ENCODE measurements around the gene PAIP2B.
"Not testable (repeated sequence)": the region's sequence is repeated elsewhere in the genome, so short reads cannot be mapped to it uniquely, and the experiment has no call there.

PAIP2B gene

DNA sequence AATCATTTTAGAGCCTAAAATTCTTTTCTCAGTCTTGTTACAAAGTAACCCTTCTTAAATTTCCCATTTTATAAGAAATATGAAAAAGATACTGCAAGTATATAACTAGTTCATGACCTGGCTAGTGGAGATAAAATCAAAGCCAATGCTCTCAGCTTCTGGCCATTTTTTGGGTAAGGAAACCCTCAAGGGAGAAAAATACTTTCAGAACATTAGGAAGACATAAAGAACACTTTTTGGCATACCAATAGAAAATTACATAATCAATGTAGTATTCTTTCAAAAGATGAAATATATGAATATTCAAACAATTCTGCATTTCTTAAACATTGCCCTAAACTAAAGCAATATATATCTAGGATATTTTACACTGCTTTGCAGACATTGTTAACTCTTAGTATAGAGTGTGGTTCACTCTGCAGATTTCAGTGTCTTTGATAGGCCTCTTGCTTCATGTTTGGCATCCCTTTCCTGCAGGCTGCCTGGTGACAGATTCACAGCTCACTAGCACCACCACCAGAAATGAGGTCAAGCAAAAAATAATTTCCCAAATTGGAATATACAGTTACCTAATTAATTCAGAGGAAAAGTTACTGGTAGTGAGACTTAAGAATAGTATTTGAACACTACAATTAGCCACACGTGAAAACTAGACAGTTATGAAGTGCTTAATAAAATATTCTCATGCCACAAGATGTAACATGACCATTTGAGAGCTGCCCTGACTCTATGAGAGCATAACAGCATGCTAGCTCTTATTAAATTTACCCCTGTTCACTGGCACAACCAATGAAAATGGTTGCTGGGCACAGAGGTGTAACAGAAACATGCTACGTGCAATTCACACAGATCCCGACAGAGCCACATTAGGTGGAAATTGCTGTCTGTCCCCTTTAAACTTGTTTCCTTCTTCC, 36.0 kb downstream of the PAIP2B start:
- Histone ChIP-seq H3K27ac (replicated peaks) (no peak overlapping the region), H3K27me3 (ENCODE audit: insufficient read depth, poor library complexity, severe bottlenecking) (peaks cover 9% of the 10 kb centered on the region), H3K4me3 (replicated peaks; ENCODE audit: insufficient read depth, low read length) (no peak overlapping the region)
- peak; percentile 5 to 12 for DNase-seq (ENCODE audit: low read depth in 1 of 2, low spot score in 1 of 2)
- no peak for TF ChIP-seq GABPA (IDR thresholded peaks at IDR 0.05; ENCODE audit: low read depth)
- TF ChIP-seq, protein P1, sequence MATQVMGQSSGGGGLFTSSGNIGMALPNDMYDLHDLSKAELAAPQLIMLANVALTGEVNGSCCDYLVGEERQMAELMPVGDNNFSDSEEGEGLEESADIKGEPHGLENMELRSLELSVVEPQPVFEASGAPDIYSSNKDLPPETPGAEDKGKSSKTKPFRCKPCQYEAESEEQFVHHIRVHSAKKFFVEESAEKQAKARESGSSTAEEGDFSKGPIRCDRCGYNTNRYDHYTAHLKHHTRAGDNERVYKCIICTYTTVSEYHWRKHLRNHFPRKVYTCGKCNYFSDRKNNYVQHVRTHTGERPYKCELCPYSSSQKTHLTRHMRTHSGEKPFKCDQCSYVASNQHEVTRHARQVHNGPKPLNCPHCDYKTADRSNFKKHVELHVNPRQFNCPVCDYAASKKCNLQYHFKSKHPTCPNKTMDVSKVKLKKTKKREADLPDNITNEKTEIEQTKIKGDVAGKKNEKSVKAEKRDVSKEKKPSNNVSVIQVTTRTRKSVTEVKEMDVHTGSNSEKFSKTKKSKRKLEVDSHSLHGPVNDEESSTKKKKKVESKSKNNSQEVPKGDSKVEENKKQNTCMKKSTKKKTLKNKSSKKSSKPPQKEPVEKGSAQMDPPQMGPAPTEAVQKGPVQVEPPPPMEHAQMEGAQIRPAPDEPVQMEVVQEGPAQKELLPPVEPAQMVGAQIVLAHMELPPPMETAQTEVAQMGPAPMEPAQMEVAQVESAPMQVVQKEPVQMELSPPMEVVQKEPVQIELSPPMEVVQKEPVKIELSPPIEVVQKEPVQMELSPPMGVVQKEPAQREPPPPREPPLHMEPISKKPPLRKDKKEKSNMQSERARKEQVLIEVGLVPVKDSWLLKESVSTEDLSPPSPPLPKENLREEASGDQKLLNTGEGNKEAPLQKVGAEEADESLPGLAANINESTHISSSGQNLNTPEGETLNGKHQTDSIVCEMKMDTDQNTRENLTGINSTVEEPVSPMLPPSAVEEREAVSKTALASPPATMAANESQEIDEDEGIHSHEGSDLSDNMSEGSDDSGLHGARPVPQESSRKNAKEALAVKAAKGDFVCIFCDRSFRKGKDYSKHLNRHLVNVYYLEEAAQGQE (IDR thresholded peaks at IDR 0.05; ENCODE audit: insufficient replicate concordance, low read depth): no peak
- TF ChIP-seq, protein P2, sequence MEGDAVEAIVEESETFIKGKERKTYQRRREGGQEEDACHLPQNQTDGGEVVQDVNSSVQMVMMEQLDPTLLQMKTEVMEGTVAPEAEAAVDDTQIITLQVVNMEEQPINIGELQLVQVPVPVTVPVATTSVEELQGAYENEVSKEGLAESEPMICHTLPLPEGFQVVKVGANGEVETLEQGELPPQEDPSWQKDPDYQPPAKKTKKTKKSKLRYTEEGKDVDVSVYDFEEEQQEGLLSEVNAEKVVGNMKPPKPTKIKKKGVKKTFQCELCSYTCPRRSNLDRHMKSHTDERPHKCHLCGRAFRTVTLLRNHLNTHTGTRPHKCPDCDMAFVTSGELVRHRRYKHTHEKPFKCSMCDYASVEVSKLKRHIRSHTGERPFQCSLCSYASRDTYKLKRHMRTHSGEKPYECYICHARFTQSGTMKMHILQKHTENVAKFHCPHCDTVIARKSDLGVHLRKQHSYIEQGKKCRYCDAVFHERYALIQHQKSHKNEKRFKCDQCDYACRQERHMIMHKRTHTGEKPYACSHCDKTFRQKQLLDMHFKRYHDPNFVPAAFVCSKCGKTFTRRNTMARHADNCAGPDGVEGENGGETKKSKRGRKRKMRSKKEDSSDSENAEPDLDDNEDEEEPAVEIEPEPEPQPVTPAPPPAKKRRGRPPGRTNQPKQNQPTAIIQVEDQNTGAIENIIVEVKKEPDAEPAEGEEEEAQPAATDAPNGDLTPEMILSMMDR (IDR thresholded peaks at IDR 0.05; ENCODE audit: insufficient read depth, low read length): no peak
- TF ChIP-seq POLR2AphosphoS5 (IDR thresholded peaks at IDR 0.05; ENCODE audit: low read depth): no peak
- TF ChIP-seq SPI1 (IDR thresholded peaks at IDR 0.05; ENCODE audit: borderline replicate concordance, low read depth): no peak

GRCh38 chr2:71187589-71187988, 39.3 kb downstream of the PAIP2B start:
- H3K27me3 ChIP-seq (ENCODE audit: insufficient read depth, poor library complexity, severe bottlenecking): no peaks in the 10 kb centered on the region
- no peak overlapping the region for H3K4me3 ChIP-seq (replicated peaks; ENCODE audit: insufficient read depth, low read length)
- H3K27ac ChIP-seq (replicated peaks): no peak overlapping the region
- TF ChIP-seq, protein P1 (IDR thresholded peaks at IDR 0.05; ENCODE audit: insufficient replicate concordance, low read depth): no peak
- no peak for TF ChIP-seq POLR2AphosphoS5 (IDR thresholded peaks at IDR 0.05; ENCODE audit: low read depth)
- TF ChIP-seq, protein P2 (IDR thresholded peaks at IDR 0.05; ENCODE audit: insufficient read depth, low read length): no peak
- no peak for TF ChIP-seq SPI1 (IDR thresholded peaks at IDR 0.05; ENCODE audit: borderline replicate concordance, low read depth)
- DNase-seq (ENCODE audit: low read depth in 1 of 2, low spot score in 1 of 2): no peak

GRCh38 chr2:71186973-71187372, 39.9 kb downstream of the PAIP2B start:
- TF ChIP-seq POLR2AphosphoS5 (IDR thresholded peaks at IDR 0.05; ENCODE audit: low read depth): no peak
- TF ChIP-seq, protein P1 (IDR thresholded peaks at IDR 0.05; ENCODE audit: insufficient replicate concordance, low read depth): no peak
- TF ChIP-seq, protein P2 (IDR thresholded peaks at IDR 0.05; ENCODE audit: insufficient read depth, low read length): no peak
- no peak for TF ChIP-seq SPI1 (IDR thresholded peaks at IDR 0.05; ENCODE audit: borderline replicate concordance, low read depth)
- no peak for TF ChIP-seq GABPA (IDR thresholded peaks at IDR 0.05; ENCODE audit: low read depth)
- Histone ChIP-seq H3K27ac (replicated peaks) (no peak overlapping the region), H3K27me3 (ENCODE audit: insufficient read depth, poor library complexity, severe bottlenecking) (no peaks in the 10 kb centered on the region), H3K4me3 (replicated peaks; ENCODE audit: insufficient read depth, low read length) (no peak overlapping the region)
- DNase-seq (ENCODE audit: low read depth in 1 of 2, low spot score in 1 of 2): no peak

DNA sequence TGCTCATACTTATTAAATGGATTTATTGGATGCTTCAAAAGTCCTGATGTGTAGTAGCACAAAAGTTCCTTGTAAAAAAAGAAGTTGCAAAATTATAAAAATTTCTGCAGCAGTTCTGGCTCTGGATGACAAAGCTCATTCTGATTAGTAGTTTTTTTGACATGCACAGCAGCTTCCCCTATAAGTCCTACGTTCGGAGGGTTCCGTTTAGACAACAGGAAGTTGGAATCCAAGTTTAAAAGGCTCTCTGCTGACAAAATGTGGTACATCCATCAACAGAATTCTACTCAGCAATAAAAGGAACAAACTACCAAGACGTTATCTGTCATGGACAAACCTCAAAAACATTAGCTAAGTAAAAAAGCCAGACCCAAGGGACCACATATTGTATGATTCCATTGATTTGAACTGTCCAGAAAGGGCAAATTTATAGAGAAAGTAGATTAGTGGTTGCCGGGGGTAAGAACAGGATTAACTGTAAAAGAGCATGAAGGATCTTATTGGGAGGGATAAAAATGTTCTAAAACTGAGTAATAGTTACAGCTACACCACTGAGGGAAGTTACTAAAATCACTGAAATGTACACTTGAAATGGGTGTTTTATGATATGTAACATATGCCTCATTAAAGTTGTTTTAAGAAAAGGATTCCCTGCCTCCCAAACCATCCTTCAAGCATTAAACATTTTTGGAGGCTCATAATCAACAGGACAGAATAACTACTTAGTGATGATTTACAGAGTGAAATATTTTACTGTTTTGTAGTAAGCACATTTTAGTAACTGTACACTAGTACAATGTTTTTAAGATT, 43.4 kb downstream of the PAIP2B start:
- H3K27me3 ChIP-seq (ENCODE audit: insufficient read depth, poor library complexity, severe bottlenecking); H3K27ac ChIP-seq (replicated peaks); DNase-seq (ENCODE audit: low read depth in 1 of 2, low spot score in 1 of 2); H3K4me3 ChIP-seq (replicated peaks; ENCODE audit: insufficient read depth, low read length): not testable (repeated sequence)
